Stimulated activated CD4-positive, alpha-beta T cell treated with anti-CD3 and anti-CD28 coated beads, Interleukin-15, amount 100 ng/mL, for 48 hours (primary cell): ENCODE results near the gene SLC13A3.

Experiments used
- DNase-seq, 2 donors: peaks; one replicate each; pipeline ENCODE4 v3.0.0-alpha.2; 2020; ENCODE audit warnings: low read depth in 2 of 2

Gene SLC13A3

DNA sequence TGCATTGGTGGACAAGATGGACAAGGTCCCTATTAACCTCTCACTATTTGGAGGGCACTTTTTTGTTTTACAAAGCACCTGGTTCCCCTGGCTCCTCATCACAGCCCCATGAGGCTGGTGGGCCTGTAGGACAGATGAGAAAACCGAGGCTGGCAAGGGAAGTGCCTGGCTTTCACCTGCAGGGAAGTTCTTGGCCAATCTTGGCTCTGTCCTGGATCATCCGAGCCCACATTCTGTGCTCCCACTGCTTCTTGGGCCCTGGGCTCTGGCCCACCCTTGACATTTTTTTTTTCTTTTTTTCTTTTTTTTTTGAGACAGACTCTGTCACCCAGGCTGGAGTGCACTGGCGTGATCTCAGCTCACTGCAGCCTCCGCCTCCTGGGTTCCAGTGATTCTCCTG is 14.7 kb downstream of the SLC13A3 start:
- no peak for DNase-seq

DNA sequence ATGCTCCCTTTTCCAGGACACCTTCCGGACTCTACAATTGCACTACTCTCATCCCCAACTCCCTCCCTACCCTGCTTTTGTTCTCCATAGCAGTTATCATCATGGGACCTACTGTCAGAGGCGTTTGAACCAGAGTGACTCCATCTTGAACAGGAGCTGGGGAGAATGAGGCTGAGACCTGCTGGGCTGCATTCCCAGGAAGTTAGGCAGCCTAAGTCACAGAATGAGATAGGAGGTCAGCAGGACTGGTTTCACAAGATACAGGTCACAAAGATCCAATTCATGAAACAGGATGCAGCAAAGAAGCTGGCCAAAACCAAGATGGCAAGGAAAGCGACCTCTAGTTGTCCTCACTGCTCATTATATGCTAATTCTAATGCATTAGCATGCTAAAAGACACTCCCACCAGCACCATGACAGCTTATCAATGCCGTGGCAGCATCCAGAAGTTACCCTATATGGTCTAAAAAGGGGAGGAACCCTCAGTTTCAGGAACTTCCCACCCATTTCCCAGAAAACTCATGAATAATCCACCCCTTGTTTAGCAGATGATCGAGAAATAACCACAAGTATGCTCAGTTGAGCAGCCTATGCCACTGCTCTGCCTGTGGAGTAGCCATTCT is 15.6 kb downstream of the SLC13A3 start:
- no peak for DNase-seq

DNA sequence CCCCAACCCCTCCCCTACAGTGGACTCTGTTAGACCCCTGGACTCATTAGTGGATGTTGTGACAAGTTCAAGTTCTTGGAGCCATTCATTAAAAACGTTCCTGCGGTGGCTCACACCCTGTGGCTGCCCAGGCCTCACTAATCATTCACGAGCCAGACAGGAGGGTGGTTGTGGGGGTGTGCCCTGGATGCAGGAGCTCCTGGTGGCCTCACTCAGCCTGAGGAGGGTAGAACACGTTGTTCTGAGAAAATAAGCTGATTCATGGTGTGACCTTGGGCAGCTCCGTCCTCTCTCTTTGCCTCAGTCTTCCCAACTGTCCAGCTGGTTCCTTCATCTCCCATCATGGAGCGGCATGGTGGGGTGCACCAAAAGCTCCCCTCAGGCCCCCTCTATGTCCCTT is 16.7 kb downstream of the SLC13A3 start:
- DNase-seq, result no peak

DNA sequence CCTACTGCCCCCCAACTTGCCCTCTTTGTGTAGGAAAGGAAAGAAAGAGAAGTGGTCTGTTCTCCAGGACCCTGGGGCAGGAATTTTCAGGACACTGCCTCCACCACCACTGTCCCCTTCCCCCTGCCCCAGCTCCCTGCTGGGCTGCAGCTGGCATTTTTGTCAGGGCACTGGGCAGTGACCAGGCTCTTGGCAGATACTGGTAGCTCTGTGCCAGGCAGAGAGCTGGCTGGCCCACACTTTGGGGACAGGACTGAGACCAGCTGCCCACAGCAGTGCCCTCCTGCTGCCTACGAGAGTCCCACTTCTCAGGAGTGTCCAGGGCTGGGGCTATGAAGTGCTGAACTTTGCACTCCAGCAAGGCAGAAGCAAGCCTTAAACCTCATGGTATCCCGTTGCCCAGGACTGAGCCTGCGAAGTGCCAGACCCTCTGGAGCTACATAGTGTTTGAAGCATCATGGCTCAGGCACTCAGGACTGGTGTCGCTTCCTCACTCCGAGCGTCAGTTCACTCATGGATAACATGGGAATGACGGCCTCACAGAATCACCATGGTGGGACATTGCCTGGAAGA is 19.3 kb downstream of the SLC13A3 start:
- DNase-seq, result no peak

DNA sequence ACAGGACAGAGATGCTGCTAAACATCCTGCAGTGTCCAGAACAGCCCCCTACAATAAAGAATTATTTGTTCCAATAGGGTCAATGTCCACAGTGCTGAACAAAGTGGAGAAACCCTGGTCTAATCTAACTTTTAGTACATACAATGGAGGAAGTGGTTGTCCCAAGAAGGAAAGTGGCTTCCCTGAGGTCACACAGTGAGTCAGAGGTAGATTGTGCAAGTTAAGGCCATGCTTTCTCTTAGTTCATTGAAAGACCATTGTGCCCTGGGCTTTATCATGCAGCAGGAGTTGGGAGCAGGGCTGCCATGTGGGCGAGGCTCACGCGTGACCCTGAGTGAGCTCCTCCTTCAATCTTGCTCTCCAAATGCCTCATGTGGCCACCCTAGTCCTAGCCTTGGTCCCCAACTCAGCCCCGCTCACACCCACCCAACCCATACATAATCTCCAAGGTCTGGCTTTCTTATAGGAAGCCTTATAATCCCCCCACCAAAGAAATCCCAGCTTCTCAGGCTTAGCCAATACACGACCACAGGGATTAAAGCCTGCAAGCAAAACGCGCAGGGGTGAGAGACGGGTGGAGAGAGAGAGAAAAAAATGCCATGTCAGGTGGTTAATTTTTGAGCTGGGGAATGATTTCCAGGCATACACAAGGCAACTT is 19.9 kb downstream of the SLC13A3 start:
- DNase-seq, result no peak

DNA sequence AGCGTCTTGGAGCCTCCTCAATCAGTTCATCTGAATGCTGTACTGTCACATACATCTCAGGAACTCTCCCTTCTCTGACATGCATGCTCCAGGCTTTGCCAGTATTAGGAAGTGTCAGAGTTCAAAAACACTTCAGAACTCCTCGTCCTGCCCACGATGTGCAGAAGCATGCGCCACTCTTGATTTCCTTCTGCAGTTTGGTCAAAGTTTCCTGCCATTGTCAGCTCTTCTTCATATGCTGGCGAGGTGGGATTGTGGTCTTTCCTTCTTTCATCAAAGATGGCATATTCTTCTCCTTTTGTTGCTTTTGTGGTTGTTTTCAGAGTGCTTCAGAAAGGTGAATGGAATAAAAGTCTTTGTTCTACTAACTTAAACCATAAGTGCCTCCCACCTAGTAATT is 21.0 kb downstream of the SLC13A3 start:
- DNase-seq, result no peak

DNA sequence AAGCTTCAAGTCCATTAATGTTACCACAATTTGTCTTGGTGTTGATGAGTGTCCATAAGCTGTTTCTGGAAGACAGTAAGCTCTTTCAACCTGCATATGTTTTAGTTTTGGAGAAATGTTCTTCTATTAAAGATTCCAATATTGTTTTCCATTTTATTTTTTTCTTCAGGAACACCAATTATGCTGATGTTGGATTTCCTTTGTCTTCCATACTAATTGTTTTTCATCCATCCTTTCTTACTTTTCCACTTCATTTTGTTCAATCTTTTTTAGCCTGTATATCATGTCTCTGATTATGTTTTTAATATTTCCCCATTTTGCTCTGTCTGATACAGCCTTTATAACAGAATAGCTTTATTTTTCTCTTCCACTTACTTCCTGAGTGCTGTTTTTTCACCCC is 21.9 kb downstream of the SLC13A3 start:
- no peak for DNase-seq

DNA sequence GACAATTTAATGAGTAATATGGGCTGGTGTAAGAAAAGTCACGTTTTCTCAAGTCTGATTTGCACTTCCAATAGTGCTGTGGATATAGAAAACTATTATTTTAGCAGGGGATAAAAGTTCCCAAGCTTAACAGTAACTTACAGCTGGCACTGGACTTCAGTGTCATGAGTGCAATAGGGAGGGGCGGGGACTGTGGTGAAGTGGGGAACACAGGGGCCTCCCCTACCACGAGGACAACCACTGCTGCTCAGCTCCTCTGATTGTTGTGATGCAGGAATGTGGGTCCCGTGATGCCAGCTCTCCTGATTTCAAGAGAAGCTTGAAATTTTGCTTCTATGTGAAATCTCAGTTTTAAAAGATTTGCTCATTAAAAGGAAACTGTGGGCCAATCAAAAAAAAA is 24.0 kb downstream of the SLC13A3 start:
- DNase-seq, result no peak

DNA sequence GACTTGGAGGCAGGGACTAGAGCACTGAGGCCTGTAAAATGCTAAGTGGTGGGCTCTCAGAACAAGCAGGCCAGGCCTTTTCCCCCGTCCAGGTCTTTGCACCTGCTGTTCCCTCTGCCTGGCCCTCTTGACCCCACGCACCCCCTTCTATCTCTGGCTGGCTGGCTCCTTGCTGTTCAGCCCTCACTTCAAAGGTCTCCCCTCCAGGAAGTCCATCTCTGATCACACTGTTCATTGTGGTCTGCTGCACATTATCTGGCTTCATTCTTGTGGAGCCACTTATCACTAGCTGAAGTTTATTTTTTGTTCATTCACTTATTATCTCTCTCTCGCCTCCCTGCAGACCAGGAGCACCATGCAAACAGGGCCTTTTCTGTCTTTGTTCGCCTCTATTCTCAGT is 24.5 kb downstream of the SLC13A3 start:
- DNase-seq, result no peak

DNA sequence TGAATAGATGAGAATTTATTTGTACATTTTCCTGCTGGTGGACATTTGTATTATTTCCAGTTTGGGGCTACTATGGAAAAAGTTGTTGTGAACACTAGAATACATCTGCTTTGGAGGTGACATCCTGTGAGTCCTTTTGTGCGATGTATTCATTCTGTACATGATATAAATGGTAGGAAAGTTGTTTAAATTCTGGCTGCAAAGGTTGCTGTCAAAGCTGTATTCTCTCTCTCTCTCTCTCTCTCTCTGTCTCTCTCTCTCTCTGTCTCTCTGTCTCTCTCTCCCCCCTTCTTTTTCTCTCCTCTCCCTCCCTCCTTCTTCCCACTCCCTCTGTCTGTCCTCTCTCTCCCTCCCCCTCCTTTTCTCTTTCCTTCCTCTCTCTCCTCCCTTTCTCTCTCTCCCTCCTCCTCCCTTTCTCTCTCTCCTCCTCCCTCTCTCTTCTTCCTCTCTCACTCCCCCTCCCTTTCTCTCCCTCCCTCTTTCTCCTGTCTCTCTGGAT is 25.3 kb downstream of the SLC13A3 start:
- DNase-seq, result no peak

DNA sequence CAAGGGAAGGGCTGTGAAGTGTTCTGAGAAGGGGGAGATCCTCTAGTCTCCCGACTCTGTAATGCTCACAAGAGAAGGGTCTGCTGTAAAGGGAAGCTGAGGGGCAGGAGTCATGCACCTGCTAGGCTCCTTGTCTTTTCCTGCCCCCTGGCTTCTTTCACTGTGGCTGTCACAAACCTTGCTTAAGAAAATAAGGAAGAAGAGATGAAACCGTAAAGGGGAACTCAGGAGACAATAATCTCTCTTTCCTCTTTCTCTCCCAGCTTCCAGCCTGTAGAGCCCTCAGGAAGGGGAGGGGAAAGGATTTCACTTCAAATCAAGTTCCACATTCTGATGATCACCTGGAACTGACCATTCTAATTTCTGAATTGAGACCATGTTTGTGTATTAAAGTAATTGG is 26.3 kb downstream of the SLC13A3 start:
- no peak for DNase-seq

DNA sequence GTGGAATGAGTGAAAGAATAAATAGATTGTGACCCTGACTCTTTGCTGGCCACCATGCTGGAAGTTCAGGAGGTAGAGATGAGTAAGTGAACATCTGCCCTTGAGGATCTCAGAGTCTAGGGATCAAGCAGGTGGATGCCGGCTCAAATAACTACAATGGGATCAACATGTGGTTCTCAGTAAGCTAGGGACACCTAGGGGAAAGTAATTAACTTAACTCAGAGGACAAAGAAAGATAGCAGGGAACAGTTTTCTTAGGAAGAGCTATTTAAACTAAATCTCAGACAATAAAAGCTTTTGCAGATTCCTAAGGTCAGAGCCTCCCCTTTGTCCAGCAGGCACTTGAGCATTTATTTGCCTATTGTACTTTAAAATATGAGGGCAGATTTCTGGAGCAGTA is 29.1 kb downstream of the SLC13A3 start:
- DNase-seq, result no peak

DNA sequence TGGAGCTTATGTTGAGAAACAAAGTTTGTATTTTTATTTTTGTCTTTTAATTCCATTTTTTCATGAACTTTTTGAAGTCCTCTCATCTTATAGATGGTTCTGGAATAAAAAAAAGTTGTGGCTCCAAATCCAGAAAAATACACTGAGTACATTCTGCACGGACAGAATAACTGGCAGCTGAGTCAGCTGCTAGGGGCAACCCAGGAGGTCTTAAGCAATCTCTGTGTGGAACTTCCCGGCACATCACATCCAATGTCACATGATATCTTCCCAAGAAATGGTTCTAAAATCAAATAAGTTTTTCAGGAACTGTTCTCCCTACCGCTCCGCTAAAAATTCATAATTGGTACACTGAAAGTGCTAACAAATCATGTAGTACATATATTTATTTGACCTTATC is 29.8 kb downstream of the SLC13A3 start:
- DNase-seq, result no peak

DNA sequence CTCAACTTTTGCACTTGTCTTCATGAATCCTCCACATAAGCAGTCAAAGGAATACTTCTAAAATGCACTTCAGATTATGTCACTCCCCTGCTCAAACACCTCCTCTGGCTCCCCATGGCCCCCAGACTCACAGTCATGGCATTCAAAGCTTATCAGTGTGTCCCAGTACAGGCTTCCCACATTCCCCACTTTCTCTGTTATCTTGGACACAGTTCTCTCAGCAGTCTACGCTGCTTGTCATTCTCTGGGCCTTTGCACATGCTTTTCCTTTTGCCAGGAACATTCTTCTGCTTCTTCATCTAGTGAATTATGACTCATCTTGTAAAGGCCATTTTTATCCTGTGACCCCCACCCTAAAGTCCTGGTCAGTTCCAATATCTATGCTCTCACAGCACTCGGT is 31.8 kb downstream of the SLC13A3 start:
- no peak for DNase-seq

DNA sequence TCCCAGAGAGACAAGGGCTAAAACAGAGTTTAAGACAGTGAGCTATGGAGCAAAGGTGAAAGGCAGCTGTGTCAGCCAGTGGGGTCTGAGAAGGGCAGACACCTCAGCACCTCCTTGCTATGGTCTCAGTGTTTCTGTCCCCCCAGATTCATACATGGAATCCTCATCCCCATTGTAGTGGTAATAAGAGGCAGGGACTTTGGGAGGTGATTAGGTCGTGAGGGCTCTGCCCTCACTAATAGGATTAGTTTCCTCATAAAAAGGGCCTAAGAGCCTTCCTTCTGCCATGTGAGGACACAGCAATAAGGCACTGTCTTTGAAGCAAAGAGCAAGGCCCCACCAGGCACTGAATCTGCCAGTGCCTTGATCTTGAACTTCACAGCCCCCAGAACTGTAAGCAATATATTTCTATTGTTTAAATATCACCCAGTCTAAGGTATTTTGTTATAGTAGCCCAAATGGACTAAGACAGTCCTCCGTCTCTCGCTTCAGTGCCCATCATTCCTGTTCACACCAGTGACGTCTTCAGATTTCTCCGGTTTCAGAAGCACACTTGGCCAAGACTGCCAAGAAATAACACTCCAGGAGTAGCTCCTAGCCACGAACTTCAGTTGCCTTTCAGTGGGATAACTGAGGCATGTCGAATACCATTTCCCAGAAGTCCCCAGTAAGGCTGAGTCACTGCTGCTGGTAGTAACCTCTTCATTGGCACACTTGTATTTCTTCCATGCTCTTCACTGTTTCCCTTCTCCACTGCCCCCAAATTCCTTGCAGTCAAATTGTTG is 32.8 kb downstream of the SLC13A3 start:
- DNase-seq, result no peak

DNA sequence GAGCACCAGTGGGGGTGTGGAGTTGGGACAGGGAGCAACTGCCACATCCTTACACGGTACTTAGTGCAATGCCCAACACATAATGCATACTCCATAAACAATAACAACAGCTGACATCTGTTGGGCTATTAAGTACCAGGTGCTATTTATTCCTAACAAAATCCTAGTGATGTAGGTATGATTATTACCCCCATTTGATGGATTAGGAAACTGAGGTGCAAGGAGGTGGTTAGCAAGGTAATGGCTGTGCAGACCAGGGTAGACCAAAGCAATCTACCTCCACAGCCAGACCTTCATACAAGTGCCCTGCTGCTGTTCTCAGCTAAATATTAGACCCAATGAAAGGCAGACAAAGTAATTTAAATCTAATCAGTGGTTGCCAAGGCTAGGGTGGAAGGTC is 36.8 kb downstream of the SLC13A3 start:
- no peak for DNase-seq

DNA sequence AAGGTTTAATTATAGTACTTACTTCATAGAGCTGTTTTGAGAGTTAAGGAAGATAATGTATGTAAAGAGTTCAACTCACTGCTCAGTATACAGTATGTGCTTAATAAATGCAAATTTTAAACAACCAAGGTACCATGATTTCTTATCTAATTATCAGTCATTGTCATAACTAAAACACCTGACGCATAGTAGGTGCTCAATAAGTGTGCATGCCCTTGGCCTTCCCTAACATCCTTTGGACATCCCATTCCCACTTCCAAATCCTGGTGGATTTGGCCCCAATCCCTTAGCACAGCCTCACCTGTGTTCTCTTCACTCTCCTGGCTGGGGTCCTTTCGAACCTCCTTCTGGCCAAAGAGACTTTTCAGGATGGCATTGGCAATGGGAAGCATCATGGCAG is 41.1 kb downstream of the SLC13A3 start:
- DNase-seq, result no peak

DNA sequence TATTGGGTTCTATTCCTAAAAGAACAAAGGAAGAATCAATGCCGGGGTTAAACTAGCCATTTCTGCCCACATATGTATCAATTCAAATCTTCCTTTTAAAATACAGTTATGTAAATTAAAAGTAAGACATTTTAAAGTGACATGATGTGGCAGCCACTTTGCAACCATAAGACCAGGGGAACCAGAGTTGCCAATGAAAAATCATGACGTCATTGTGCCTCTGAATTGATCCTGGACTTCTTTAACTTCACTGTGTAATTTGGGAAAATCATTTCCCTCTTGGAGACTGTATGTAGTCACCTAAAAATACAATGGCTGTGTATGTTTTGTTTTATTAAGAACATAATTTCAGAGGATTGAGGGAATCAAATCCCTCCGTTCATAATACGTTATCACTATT is 42.2 kb downstream of the SLC13A3 start:
- DNase-seq, result no peak

DNA sequence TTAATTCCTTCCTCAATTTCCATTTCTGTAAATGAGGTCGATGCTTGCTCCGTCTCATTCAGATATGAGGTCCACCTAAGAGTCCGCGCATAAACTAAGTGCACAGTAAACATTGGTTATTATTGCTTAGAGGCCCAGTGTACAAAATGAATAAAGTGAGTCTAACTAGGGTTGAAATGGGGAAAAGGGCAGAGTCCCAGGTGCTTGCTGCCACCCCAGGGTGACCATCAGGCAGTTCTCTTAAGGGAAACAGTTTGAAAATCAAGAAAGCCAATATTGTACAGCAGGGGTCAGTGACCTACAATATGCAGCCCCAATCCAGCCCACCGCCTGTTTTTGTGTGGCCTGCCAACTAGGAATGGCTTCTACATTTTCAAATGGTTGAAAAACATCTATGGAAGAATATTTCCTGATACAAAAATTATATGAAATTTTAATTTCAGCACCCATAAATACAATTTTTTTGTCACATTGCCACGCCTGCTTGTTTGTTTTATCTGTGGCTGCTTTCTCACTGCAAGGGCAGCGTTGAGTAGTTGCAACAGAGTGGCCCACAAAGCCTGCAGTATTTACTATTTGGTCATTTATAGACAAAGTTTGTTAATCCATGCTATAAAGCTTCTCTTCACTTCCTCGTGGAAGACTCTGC is 43.3 kb downstream of the SLC13A3 start:
- no peak for DNase-seq

DNA sequence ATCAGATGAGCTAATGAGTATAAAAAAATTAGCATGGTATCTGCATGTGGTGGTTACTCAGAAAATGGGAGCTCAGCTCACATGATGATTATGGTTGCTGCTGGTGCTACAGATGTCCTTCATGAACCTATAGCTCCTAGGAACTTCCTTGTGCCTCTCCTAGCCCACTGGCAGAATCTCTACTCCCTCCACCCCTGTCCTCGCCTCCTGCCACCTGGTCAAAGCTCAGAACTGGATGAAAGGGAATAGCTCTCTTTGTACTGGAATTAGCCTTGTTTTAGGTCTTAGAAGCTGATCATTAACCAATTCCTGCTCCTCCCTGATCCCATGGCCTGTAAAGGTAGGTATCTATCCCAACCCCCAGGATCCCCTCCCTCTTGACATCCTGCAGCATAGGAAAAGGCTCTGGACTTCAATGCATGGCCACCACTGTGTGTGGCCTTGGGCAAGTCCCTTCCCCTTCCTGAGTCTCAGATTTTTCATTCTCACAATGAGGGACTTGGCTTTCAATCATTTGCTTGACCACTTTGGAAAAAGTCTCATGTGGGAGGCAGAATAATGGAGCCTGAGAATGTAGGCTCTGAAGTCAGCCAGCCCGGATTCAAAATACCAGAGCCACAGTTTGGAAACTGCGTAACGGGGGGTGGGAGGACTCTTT is 43.9 kb downstream of the SLC13A3 start:
- no peak for DNase-seq

DNA sequence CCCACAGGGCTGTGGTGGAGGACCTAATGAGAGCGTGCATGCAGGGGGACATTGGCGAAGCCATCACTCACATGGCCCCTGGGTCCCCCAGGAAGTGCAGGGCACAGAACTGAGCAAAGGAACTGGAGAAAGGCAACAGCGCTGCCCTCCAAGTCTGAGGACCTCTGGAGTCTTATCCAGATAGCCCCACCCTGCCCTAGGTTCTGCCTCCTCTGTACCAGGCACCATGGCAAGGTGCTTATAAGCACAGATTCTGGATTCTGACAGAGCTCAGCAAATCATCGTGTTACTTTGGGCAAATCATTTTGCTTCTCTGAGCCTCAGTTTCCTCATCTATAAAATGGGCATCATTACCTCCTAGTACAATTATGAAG is 44.5 kb downstream of the SLC13A3 start:
- DNase-seq, result no peak
